HG03575 (cell line): ENCODE measurements around the gene FBN1.

Experiments
- ATAC-seq: cut with Tn5 transposase; IDR thresholded peaks from one replicate; pipeline ENCODE4 v1.9.1; 2021; ENCODE audit not compliant: unreplicated experiment, insufficient number of reproducible peaks, low FRiP score; ENCODE audit errors: extremely low read depth

Gene FBN1

GRCh38 chr15:48371961-48372360 is 273.5 kb downstream of the FBN1 start:
- no peak for ATAC-seq

- ATAC-seq, result no peak
These were observed 274.0 kb downstream of the FBN1 start for GRCh38 chr15:48371550-48371949.

DNA sequence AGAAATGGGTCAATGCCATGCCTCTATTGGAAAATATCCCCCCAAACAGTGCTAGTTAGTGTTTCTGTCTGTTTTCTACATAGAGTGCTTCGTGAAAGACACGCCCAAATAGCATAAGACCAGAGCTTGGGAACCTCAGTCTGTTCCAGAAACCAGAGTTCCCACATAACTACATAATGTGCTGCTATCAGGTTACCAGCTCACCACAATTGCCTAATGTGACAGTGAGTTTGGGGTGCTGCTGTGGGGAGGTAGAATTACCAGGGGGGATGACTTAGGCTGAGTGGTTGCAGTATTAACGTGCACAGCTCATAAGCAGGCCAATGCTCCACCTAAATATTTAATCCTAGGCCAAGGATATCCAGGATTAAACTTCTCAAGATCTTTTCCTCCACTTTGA is 275.0 kb downstream of the FBN1 start:
- ATAC-seq, result no peak

DNA sequence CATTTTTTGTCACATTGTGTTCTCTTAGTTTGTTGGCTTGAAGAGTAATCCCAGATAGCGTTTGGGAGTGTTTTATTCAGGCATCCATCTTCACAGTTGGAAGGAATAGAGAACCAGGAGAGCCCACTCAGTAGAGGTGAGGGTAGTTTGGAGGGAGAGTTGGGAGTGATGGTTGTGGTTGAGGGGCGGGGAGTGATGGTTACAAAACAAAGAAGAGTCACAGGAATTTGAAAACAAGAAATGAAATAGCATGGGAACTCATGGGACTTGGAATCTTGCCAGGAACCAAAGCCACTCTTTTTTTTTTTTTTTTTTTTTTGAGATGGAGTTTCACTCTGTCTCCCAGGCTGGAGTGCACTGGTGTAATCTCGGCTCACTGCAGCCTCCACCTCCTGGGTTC is 278.0 kb downstream of the FBN1 start:
- no peak for ATAC-seq

GRCh38 chr15:48366584-48367312 is 278.8 kb downstream of the FBN1 start:
- no peak for ATAC-seq

- ATAC-seq, result no peak
These were observed 279.9 kb downstream of the FBN1 start for GRCh38 chr15:48365575-48365974.

GRCh38 chr15:48363474-48363873 is 282.0 kb downstream of the FBN1 start:
- no peak for ATAC-seq

- ATAC-seq, result no peak
These were observed 283.8 kb downstream of the FBN1 start for GRCh38 chr15:48361685-48362084.

DNA sequence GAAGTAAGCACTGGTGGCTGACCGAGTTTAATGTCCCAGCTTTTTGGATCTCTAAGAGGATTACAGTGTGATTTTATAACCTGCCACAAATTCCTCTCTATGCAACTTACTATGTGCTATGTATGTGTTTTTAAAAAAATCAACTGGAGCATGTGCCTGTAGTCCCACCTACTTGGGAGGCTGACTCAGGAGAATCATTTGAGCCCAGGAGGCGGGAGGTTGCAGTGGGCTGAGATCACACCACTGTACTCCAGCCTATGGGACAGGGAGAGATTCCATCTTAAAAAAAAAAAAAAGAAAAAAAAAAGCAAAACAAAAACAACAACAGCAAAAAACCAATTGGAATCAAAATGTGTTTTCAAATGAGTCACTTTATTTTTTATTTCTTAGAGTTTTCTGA is 284.7 kb downstream of the FBN1 start:
- no peak for ATAC-seq
